ENCODE results near the gene CSHL1. TPM values are rescaled to one million over a fixed set of nuclear protein-coding genes. Genes with fewer than 3 reads are reported as not detected.
A peak's percentile ranks its signal among the peaks of the same experiment; 100 is the strongest.

CSHL1 gene
- total RNA-seq, 2 experiments from 2014 or later = not detected

DNA sequence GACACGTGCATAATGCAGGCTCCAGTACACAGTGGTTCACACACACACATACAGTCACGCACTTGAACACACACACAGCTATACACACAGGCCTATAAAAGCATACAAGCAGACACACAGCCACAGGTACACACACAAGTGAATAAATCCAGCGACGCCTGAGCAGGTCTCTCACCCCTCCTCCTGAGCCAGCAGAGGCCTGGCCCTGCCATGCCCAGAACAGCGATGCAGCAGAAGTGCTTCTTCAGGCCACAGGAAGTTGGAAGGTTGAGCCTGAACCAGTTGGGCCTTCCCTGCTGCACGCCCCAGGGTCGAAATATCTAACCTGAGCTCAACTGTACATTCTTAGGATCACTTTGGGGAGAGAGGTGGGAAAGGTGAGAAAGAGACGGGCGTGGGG, 28.3 kb upstream of the CSHL1 start:
- ChIA-PET CTCF (interaction anchor here (0.6 kb wide), 1 partner anchor 126 kb away, joined by 3 read pairs; no protein-coding TSS in a partner anchor), POLR2A (no interaction called here)
- Mint-ChIP-seq H3K27ac (no peak overlapping the region), H3K27me3 (no peaks in the 10 kb centered on the region), H3K36me3 (ENCODE audit: low read depth) (no peaks in the 10 kb centered on the region), H3K9me3 (ENCODE audit: low read depth) (no peaks in the 10 kb centered on the region), H3K4me3 (no peak overlapping the region), H3K4me1 (peaks cover 3% of the 10 kb centered on the region)
- DNase-seq = no peak
- intact Hi-C loops (cut with DNase I, micrococcal nuclease) = no loop called here
- ATAC-seq = no peak

DNA sequence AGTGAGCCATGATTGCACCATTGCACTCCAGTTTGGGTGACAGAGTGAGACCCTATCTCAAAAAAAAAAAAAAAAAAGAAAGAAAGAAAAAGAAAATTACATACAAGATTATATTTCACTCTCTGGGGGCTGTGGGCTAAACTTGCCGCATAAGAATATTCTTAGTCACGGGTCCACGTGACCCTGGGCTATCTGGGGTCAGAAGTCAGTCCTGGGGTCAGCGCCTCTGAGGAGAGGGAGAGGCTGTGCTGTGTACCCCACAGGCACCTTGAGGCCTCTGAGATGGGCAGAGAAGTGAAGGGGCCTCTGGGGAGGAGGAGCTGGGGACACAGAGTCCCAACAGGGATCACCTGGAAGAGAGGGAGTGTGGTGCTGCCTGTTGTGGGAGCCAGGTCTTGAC, 26.9 kb upstream of the CSHL1 start:
- Mint-ChIP-seq H3K27ac (no peak overlapping the region), H3K4me3 (no peak overlapping the region), H3K27me3 (no peaks in the 10 kb centered on the region), H3K4me1 (peaks cover 3% of the 10 kb centered on the region), H3K36me3 (ENCODE audit: low read depth) (no peaks in the 10 kb centered on the region), H3K9me3 (ENCODE audit: low read depth) (no peaks in the 10 kb centered on the region)
- ATAC-seq = no peak
- POLR2A ChIA-PET = no interaction called here
- CTCF ChIA-PET = interaction anchor here (1.1 kb wide), 1 partner anchor 47 kb away, joined by 3 read pairs; no protein-coding TSS in a partner anchor
- intact Hi-C loops (cut with DNase I, micrococcal nuclease) = no loop called here
- no peak for DNase-seq

DNA sequence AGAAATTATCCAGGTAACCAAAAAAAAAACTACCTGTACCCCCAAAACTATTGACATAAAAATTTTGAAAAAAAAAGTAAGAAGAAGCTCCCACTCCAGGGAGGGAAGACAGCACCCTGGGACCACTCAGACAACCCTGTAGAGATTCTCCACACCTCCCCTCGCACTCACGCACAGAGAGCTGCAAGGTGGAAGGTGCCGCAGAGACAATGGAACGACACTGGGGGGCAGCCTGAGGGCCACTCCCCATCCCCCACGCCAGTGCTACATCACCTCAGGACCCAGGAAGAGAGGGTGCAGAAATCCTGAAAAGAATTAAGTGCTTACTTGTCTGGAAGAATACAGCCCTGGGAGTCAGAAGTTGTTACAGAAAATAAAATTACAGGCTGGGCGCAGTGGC, 26.3 kb upstream of the CSHL1 start:
- Mint-ChIP-seq H3K27ac (no peak overlapping the region), H3K27me3 (no peaks in the 10 kb centered on the region), H3K9me3 (ENCODE audit: low read depth) (no peaks in the 10 kb centered on the region), H3K36me3 (ENCODE audit: low read depth) (no peaks in the 10 kb centered on the region), H3K4me3 (no peak overlapping the region), H3K4me1 (peaks cover 6% of the 10 kb centered on the region)
- ChIA-PET CTCF (interaction anchor here (0.6 to 1.1 kb wide), 6 partner anchors 9 to 50 kb away, joined by 3 to 4 read pairs (median 3); no protein-coding TSS in a partner anchor), POLR2A (no interaction called here)
- intact Hi-C loops (cut with DNase I, micrococcal nuclease) = no loop called here
- DNase-seq (no peak), ATAC-seq (no peak)

DNA sequence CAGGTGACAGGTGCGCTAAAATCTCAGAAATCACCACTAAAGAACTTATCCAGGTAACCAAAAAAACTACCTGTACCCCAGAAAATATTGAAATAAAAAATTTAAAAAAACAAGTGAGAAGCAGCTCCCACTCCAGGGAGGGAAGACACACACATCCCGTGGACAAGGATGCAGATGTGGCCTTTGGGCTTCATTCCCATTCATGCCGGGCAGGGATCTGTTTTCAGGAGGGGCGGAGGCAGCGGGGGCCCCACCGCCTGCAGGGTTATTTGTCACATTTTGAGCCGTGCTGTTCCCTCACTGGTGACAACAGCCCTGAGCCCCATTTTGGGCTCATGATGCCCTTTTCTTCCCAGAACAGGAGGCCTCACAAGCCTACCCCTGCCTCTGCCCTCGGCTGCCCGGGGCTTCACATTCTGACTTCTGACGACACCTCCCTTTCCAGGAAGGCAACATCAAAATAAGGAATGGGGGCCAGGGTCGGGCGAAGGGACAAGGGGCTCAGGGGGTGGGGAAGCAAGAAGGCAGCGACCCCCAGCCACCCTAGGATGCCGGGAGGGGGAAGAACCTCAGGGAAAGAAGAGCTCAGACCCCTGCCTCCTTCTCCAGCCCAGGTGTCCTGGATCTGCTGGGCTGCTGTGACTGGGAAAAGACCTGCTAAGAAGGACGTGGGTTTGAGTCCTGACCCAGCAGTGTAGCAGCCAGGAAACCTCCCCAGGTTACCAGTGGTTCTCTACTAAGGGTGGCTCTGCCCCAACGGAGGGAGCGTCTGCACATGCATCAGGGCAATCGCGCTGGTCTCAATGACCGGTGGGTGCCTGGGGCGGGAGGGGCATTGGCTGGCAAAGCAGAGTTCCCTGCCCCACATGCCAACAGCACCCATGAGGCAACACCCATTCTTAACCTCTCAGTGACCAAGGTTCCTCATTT, 23.4 kb upstream of the CSHL1 start:
- Mint-ChIP-seq H3K9me3 (ENCODE audit: low read depth) (no peaks in the 10 kb centered on the region), H3K4me3 (no peak overlapping the region), H3K36me3 (ENCODE audit: low read depth) (no peaks in the 10 kb centered on the region), H3K27me3 (no peaks in the 10 kb centered on the region), H3K27ac (no peak overlapping the region), H3K4me1 (peaks cover 18% of the 10 kb centered on the region)
- ChIA-PET CTCF (interaction anchor here (0.6 to 2.6 kb wide), 8 partner anchors 12 to 1046 kb away, joined by 3 to 11 read pairs (median 4); partner anchors contain the start of genes CSHL1 and GH1), POLR2A (interaction anchor here (0.6 kb wide), 1 partner anchor 573 kb away, joined by 3 read pairs; the partner anchor contains the start of gene CEP95)
- no peak for DNase-seq
- ATAC-seq = no peak
- intact Hi-C loops (cut with DNase I, micrococcal nuclease) = no loop called here

DNA sequence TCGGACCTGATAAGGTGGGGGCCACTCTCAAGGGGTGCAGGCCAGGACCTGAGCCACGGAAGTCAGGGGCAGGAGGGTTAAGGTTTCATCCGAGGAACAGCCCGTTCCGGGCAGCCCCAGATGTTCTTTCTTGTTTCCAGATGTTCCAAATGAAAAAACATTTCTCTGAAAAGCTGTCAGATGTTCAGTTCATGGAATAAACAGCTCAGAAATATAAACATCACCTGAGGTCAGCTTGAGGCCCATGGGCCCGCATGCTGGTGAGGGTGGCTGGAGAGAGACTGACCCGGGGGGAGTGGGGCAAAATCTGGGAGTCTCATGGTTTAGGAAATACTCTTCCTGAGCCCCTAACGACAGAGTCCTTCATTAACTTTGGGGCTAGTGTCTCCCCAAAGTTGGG, 22.5 kb upstream of the CSHL1 start:
- intact Hi-C loops (cut with DNase I, micrococcal nuclease) = no loop called here
- ATAC-seq (no peak), DNase-seq (no peak)
- Mint-ChIP-seq H3K27ac (no peak overlapping the region), H3K27me3 (no peaks in the 10 kb centered on the region), H3K9me3 (ENCODE audit: low read depth) (no peaks in the 10 kb centered on the region), H3K4me1 (peaks cover 15% of the 10 kb centered on the region), H3K4me3 (no peak overlapping the region), H3K36me3 (ENCODE audit: low read depth) (no peaks in the 10 kb centered on the region)
- POLR2A ChIA-PET = interaction anchor here (0.6 kb wide), 1 partner anchor 573 kb away, joined by 3 read pairs; the partner anchor contains the start of gene CEP95
- CTCF ChIA-PET = interaction anchor here (0.7 to 2.6 kb wide), 5 partner anchors 15 to 1047 kb away, joined by 3 to 11 read pairs (median 4); partner anchors contain the start of genes CSHL1 and GH1

DNA sequence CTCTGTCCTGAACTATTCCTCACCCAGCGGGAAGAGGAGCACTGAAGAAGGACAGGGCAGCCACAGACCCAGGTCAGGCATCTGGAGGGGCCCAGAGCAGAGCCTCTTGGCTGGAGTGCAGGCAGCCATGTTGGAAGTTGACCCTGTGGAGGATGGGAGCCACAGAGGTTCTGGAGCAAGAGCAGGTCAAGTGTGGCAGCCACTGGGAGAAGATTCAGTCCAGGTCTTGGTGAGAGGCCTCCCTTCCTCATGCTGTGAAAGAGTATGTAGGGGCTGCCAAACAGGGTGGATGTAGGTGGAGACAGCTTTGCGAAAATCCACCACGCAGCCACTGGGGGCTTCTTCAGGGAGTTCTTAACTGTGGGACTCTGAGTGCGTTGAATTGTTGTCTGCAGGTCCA, 21.7 kb upstream of the CSHL1 start:
- H3K27ac Mint-ChIP-seq = peak overlapping the region; percentile 93
- ATAC-seq (no peak), DNase-seq (no peak)
- no peaks in the 10 kb centered on the region for H3K9me3 Mint-ChIP-seq (ENCODE audit: low read depth)
- POLR2A ChIA-PET = no interaction called here
- no peaks in the 10 kb centered on the region for H3K36me3 Mint-ChIP-seq (ENCODE audit: low read depth)
- intact Hi-C loops (cut with DNase I, micrococcal nuclease) = no loop called here
- CTCF ChIA-PET = interaction anchor here (1.0 to 2.6 kb wide), 8 partner anchors 14 to 201 kb away, joined by 3 to 16 read pairs (median 6); partner anchors contain the start of gene GH1
- H3K27me3 Mint-ChIP-seq = no peaks in the 10 kb centered on the region
- peaks cover 15% of the 10 kb centered on the region for H3K4me1 Mint-ChIP-seq
- H3K4me3 Mint-ChIP-seq = peak overlapping the region; percentile 88

DNA sequence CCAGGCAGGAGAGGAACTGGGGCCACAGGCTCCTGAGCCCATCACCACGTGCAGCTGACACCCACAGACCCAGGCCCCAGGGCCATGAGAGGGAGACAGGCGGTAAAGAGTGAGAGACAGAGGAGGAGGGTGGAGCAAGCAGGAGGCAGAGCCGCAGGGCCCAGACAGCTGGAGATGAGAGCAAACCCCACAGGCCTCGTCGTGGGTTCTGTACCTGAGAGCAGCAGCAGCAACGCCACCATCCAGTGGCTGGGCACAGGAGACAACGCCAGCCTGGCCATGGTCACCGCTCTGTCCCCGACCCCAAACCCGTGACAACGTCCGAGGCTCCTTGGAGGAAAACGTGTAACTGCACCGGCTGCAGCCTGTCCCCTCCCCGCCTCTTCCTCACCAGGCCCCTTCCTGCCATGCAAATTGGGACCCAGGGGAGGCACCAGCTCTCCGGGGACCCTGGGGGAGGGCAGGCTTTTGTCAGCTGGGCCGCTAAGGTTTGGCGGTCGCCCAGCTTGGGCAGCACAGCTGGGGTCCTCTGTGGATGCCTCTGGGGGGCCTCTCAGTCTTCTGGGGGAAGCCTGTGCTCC, 21.0 kb upstream of the CSHL1 start, which contains the start of gene CD79B:
CD79B (minus strand) TSS at position 351 of the 581 bp plus-strand sequence; CDS start at position 281, 70 bp downstream.
- Mint-ChIP-seq H3K27me3 (no peaks in the 10 kb centered on the region), H3K9me3 (ENCODE audit: low read depth) (no peaks in the 10 kb centered on the region), H3K27ac (peak within 1 kb of the TSS; percentile 93), H3K36me3 (ENCODE audit: low read depth) (no peaks in the 10 kb centered on the region), H3K4me1 (peaks cover 15% of the 10 kb centered on the region), H3K4me3 (peak within 1 kb of the TSS; percentile 88)
- POLR2A ChIA-PET = interaction anchor here (0.6 kb wide), 1 partner anchor 286 kb away, joined by 4 read pairs; no protein-coding TSS in a partner anchor
- DNase-seq = peak; percentile 73
- intact Hi-C loops (cut with DNase I, micrococcal nuclease) = no loop called here
- peak; percentile 85 for ATAC-seq
- CTCF ChIA-PET = interaction anchor here (1.0 to 2.6 kb wide), 10 partner anchors 13 to 202 kb away, joined by 3 to 16 read pairs (median 4); partner anchors contain the start of gene GH1

DNA sequence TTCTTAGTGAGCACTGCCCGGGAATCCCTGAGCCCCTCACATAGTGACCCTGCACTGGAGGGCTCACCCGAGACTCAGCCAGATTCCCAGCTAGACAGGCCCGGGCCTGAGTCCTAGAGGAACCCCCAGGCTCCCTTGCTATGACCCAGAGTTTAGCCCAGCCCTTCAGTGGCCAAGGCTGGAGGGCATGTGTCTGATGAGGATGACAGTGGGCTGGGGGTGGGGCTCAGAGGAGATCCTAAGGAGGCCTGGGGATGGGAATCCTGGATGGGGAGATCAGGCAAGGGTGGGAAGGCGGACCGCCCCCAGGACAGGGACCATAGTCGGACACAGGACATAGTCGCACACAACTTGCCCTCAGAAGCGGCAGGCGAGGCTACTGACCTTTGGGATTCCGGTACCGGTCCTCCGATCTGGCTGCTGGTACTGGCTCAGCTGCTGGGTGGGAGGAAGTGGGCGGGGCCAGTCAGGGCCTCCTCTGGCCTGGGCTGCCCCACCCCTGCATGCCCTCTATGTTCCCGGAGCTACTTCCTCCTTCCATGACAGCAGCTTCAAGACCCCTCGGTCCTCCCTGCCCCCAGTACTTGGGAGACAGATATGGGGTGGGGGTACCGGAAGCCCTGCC, 20.0 kb upstream of the CSHL1 start:
- Mint-ChIP-seq H3K4me3 (peak overlapping the region; percentile 88), H3K27ac (peak overlapping the region; percentile 73), H3K4me1 (peaks cover 15% of the 10 kb centered on the region), H3K27me3 (no peaks in the 10 kb centered on the region), H3K9me3 (ENCODE audit: low read depth) (no peaks in the 10 kb centered on the region), H3K36me3 (ENCODE audit: low read depth) (no peaks in the 10 kb centered on the region)
- intact Hi-C loops (cut with DNase I, micrococcal nuclease) = no loop called here
- CTCF ChIA-PET = interaction anchor here (0.9 to 2.0 kb wide), 7 partner anchors 16 to 203 kb away, joined by 3 to 7 read pairs (median 3); no protein-coding TSS in a partner anchor
- ATAC-seq (peak; percentile 68), DNase-seq (peak; percentile 74)
- POLR2A ChIA-PET = interaction anchor here (0.6 kb wide), 1 partner anchor 189 kb away, joined by 3 read pairs; no protein-coding TSS in a partner anchor

DNA sequence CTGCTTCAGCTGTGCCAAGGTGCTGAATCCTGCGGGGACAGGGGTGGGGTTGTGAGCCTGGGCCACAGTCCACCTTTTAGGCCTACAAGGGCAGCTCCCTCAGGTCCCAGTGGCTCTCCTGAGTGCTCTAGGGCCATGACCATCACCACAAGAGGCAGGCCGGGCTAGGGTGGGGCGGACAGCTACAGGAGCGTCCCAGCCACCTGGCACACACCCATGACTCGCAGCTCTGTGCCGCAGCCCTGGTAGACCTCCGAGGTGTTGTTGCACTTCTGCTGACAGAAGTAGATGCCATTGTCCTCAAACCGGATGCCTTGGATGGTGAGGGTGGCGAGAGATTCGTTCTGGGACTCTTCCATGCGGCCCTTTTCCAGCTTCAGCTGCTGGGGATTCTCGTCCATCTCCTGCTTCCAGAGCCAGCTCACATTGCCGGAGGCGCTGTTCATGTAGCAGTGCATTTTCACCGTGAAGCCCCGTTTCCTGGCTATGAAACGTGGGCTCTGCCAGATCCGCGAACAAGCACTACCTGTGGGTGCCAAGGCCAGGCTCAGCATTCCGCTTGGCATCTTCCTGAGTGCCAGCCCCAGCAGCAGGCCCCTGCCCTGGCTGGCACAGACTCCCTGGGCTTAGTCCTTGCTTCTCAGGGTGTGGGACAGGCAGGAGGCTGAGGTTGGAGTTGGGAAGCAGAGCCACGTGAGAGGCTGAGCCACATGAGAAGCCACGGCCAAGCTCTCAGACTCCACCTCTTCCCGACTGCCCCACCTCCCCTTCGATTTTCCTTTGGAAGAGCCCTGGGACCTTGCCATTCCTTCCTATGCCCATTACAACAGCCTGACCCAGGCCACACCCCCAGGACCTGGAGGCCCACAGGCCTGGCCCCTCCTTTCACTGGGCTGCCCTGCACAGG, 19.1 kb upstream of the CSHL1 start:
- Mint-ChIP-seq H3K36me3 (ENCODE audit: low read depth) (no peaks in the 10 kb centered on the region), H3K27ac (peak overlapping the region; percentile 73), H3K9me3 (ENCODE audit: low read depth) (no peaks in the 10 kb centered on the region), H3K4me3 (peak overlapping the region; percentile 88), H3K4me1 (peaks cover 15% of the 10 kb centered on the region), H3K27me3 (no peaks in the 10 kb centered on the region)
- ChIA-PET CTCF (interaction anchor here (0.8 to 1.6 kb wide), 5 partner anchors 11 to 361 kb away, joined by 3 to 9 read pairs (median 5); partner anchors contain the start of gene GH1), POLR2A (no interaction called here)
- ATAC-seq (no peak), DNase-seq (no peak)
- intact Hi-C loops (cut with DNase I, micrococcal nuclease) = no loop called here

DNA sequence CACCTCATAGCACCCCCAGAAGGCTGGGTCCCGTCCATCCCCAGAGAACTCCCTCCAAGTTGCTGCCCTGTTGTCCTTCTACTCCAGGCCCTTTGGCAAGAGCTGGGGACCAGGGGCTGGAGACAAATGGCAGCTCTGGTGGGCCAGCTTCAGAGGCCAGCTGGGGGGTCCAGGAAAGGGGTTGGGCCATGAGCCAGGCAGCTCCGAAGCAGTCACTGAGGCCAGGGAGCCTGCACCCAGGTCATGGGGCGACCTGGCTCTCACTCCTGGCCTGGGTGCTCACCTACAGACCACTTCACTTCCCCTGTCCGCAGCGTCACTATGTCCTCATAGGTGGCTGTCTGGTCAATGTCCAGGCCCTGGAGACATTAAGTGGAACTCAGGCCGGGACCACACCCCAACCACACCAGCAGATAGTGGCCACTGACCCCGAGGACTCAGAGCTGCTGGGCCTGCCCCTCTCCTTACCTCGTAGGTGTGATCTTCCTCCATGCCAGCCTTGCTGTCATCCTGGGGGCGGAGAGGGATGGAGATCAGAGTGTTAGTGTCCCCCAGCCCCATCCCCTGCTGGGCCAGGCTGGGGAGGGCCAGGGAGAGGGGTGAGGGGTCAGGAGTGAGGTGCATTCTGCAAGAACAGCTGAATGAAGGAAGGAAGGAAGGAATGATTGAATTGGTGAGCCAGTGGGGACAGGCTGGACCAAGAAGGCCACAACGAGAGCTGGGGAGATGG, 18.1 kb upstream of the CSHL1 start:
- POLR2A ChIA-PET = no interaction called here

More for the DNA sequence above, 18.1 kb upstream of the CSHL1 start:
- Mint-ChIP-seq H3K9me3 (ENCODE audit: low read depth) (no peaks in the 10 kb centered on the region), H3K27me3 (no peaks in the 10 kb centered on the region), H3K4me1 (peaks cover 15% of the 10 kb centered on the region), H3K4me3 (no peak overlapping the region), H3K36me3 (ENCODE audit: low read depth) (no peaks in the 10 kb centered on the region), H3K27ac (no peak overlapping the region)
- DNase-seq (no peak), ATAC-seq (no peak)
- CTCF ChIA-PET = interaction anchor here (0.8 to 1.6 kb wide), 4 partner anchors 10 to 362 kb away, joined by 5 to 9 read pairs (median 6); partner anchors contain the start of gene GH1
- intact Hi-C loops (cut with DNase I, micrococcal nuclease) = no loop called here

Data from activated CD4-positive, alpha-beta T cell treated with anti-CD3 and anti-CD28 coated beads for 36 hours (primary cell).